HepG2 (cell line): ENCODE data around the gene MNAT1. TPM values are rescaled to one million over a fixed set of nuclear protein-coding genes. Genes with fewer than 3 reads are reported as not detected.

Source experiments
- BCL3 ChIP-seq: sonication (generic); formaldehyde crosslinking; IDR thresholded peaks from 2 replicates; pipeline ENCODE4 v1.5.1; 2020; ENCODE audit warnings: mild to moderate bottlenecking, missing genetic modification reagents, moderate library complexity
- ELF4 ChIP-seq: sonication (generic); formaldehyde crosslinking; IDR thresholded peaks from 2 replicates; pipeline ENCODE4 v1.5.0; 2020; ENCODE audit warnings: missing genetic modification reagents, mild to moderate bottlenecking, moderate library complexity, borderline replicate concordance
- HNF4G ChIP-seq, 2 experiments: sonication (generic) in 1 of 2; formaldehyde crosslinking in 1 of 2; IDR thresholded peaks; 2 replicates each; pipeline versions ENCODE4 v1.4.0 to v1.6.1; 2011 to 2020; ENCODE audit warnings: borderline replicate concordance in 2 of 2, low read depth in 2 of 2, mild to moderate bottlenecking in 2 of 2, low read length in 1 of 2, missing genetic modification reagents in 1 of 2, moderate library complexity in 1 of 2
- NFE2L2 ChIP-seq: fragments of 150-350 bp; IDR thresholded peaks from 2 replicates; pipeline ENCODE4 v1.6.1; 2014; ENCODE audit warnings: low read length
- NFYB ChIP-seq: sonication (generic); formaldehyde crosslinking; IDR thresholded peaks from 2 replicates; pipeline ENCODE4 v1.4.0; 2020; ENCODE audit warnings: missing genetic modification reagents
- NKX3-1 ChIP-seq: sonication (generic); formaldehyde crosslinking; IDR thresholded peaks from 2 replicates; pipeline ENCODE4 v1.5.0; 2020; ENCODE audit warnings: missing genetic modification reagents
- PCBP1 ChIP-seq: fragments of 200-400 bp; formaldehyde crosslinking; IDR thresholded peaks from 2 replicates; pipeline ENCODE4 v1.6.1; 2017; ENCODE audit warnings: mild to moderate bottlenecking, low read depth, low read length, borderline replicate concordance
- REXO4 ChIP-seq: sonication (generic); formaldehyde crosslinking; IDR thresholded peaks from 2 replicates; pipeline ENCODE4 v1.8.0; 2022; ENCODE audit warnings: missing genetic modification reagents, mild to moderate bottlenecking, borderline replicate concordance
- RFX3 ChIP-seq: IDR thresholded peaks from 2 replicates; pipeline ENCODE4 v1.6.1; 2016; ENCODE audit warnings: missing biosample characterization, missing genetic modification reagents
- SALL1 ChIP-seq: sonication (generic); formaldehyde crosslinking; IDR thresholded peaks from 2 replicates; pipeline ENCODE4 v1.8.0; 2022; ENCODE audit warnings: mild to moderate bottlenecking, missing genetic modification reagents
- SNRNP70 ChIP-seq: fragments of 200-400 bp; formaldehyde crosslinking; IDR thresholded peaks from 2 replicates; pipeline ENCODE4 v1.6.1; 2017; ENCODE audit warnings: mild to moderate bottlenecking, low read depth, low read length, moderate library complexity
- SRY ChIP-seq: sonication (generic); formaldehyde crosslinking; IDR thresholded peaks from 2 replicates; pipeline ENCODE4 v1.8.0; 2022; ENCODE audit warnings: mild to moderate bottlenecking, missing genetic modification reagents
- ZBTB21 ChIP-seq: sonication (generic); formaldehyde crosslinking; IDR thresholded peaks from 2 replicates; pipeline ENCODE4 v1.4.0; 2020; ENCODE audit warnings: missing genetic modification reagents
- ZC3H4 ChIP-seq: sonication (generic); formaldehyde crosslinking; IDR thresholded peaks from 2 replicates; pipeline ENCODE4 v1.4.0; 2020; ENCODE audit warnings: missing genetic modification reagents, borderline replicate concordance
- ZFP82 ChIP-seq: sonication (generic); formaldehyde crosslinking; IDR thresholded peaks from 2 replicates; pipeline ENCODE4 v1.5.1; 2020; ENCODE audit warnings: mild to moderate bottlenecking, missing genetic modification reagents, borderline replicate concordance
- ZFY ChIP-seq: sonication (generic); formaldehyde crosslinking; IDR thresholded peaks from 2 replicates; pipeline ENCODE4 v1.4.0; 2020; ENCODE audit warnings: missing genetic modification reagents
- ZNF337 ChIP-seq: sonication (generic); formaldehyde crosslinking; IDR thresholded peaks from 2 replicates; pipeline ENCODE4 v1.5.1; 2020; ENCODE audit warnings: missing genetic modification reagents, low read depth, mild to moderate bottlenecking, borderline replicate concordance
- ZNF562 ChIP-seq: sonication (generic); formaldehyde crosslinking; IDR thresholded peaks from 2 replicates; pipeline ENCODE4 v1.8.0; 2022; ENCODE audit warnings: missing genetic modification reagents, borderline replicate concordance
- ZNF567 ChIP-seq: sonication (generic); formaldehyde crosslinking; IDR thresholded peaks from 2 replicates; pipeline ENCODE4 v1.8.1; 2023; ENCODE audit warnings: mild to moderate bottlenecking, missing genetic modification reagents, borderline replicate concordance
- ZNF674 ChIP-seq: sonication (generic); formaldehyde crosslinking; IDR thresholded peaks from 2 replicates; pipeline ENCODE4 v1.5.0; 2020; ENCODE audit warnings: low read depth, mild to moderate bottlenecking, missing genetic modification reagents
- ZNF724P ChIP-seq: sonication (generic); formaldehyde crosslinking; IDR thresholded peaks from 2 replicates; pipeline ENCODE4 v1.8.0; 2022; ENCODE audit warnings: missing genetic modification reagents, borderline replicate concordance
- polyA plus RNA-seq, 8 experiments: library from polyadenylated mRNA; depleted of rRNA in 3 of 8; stranded (reverse) in 7 of 8; unstranded in 1 of 8; fragments of >200 nt; fragmentation: Illumina TruSeq in 4 of 8; extraction: Trizol in 4 of 8; gene quantifications; 2 replicates each; pipeline versions ENCODE4 v1.2.1 to v1.2.3, GENCODE V29; 2011 to 2016; ENCODE audit warnings: low read depth in 4 of 8, missing spikeins in 1 of 8, mixed read lengths in 1 of 8; ENCODE audit not compliant: insufficient read depth in 1 of 8
- total RNA-seq, 5 experiments: library from RNA; depleted of rRNA; stranded (reverse); fragments of >200 nt; fragmentation: Illumina TruSeq; extraction: Trizol; gene quantifications; 2 replicates each; pipeline ENCODE4 v1.2.3, GENCODE V29; 2016; ENCODE audit warnings: low read depth in 1 of 5
- TF ChIP-seq, protein P1 (sequence below): sonication (generic); formaldehyde crosslinking; IDR thresholded peaks from 2 replicates; pipeline ENCODE4 v1.4.0; 2020; ENCODE audit warnings: missing genetic modification reagents, borderline replicate concordance
- TF ChIP-seq, protein P2 (sequence below): sonication (generic); formaldehyde crosslinking; IDR thresholded peaks from 2 replicates; pipeline ENCODE4 v1.8.0; 2022; ENCODE audit warnings: missing genetic modification reagents, mild to moderate bottlenecking, borderline replicate concordance

Gene MNAT1
- total and polyA plus RNA-seq, 2 of the 13 experiments (the other 11 are each of a cell fraction or from before 2014, with no cell fraction given): 49.2 to 94.8 TPM

DNA sequence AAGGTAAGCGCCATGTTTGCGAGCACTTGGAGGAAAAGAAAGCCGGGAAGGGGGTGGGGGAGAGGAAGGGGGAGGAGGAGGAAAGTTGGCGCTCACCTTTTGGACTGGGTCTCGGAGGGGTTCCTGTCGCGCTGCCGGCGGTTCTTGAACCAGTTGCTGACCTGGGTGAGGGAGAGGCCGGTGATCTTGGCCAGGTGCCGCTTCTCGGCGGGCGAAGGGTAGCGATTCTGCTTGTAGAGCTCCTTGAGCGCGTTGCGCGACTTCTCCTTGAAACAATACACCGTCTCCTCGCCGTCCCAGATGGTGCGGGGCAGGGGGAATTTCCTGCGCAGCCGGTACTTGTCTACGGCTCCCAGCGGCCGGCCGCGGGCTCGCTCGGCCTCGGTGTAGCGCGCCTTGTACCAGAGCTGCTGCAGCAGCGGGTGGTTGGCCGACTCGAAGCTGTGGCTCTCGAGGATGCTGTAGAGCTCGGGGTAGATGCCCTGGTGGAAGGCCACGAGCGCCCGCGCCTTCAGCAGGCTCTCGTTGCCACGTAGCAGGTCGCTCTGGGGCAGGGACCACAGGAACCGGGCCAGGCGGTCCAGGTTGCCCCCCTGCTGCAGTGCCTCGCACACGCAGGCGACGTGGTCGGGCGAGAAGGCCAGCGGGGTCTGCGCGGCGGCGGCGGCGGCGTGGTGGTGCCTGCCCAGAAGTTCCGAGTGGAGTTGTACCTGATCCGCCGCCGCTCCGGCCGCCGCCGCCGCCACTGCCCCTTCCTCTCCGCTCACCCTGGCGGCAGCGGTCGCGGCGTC is 11.2 kb upstream of the MNAT1 start (continued):
- TF ChIP-seq, protein P1, sequence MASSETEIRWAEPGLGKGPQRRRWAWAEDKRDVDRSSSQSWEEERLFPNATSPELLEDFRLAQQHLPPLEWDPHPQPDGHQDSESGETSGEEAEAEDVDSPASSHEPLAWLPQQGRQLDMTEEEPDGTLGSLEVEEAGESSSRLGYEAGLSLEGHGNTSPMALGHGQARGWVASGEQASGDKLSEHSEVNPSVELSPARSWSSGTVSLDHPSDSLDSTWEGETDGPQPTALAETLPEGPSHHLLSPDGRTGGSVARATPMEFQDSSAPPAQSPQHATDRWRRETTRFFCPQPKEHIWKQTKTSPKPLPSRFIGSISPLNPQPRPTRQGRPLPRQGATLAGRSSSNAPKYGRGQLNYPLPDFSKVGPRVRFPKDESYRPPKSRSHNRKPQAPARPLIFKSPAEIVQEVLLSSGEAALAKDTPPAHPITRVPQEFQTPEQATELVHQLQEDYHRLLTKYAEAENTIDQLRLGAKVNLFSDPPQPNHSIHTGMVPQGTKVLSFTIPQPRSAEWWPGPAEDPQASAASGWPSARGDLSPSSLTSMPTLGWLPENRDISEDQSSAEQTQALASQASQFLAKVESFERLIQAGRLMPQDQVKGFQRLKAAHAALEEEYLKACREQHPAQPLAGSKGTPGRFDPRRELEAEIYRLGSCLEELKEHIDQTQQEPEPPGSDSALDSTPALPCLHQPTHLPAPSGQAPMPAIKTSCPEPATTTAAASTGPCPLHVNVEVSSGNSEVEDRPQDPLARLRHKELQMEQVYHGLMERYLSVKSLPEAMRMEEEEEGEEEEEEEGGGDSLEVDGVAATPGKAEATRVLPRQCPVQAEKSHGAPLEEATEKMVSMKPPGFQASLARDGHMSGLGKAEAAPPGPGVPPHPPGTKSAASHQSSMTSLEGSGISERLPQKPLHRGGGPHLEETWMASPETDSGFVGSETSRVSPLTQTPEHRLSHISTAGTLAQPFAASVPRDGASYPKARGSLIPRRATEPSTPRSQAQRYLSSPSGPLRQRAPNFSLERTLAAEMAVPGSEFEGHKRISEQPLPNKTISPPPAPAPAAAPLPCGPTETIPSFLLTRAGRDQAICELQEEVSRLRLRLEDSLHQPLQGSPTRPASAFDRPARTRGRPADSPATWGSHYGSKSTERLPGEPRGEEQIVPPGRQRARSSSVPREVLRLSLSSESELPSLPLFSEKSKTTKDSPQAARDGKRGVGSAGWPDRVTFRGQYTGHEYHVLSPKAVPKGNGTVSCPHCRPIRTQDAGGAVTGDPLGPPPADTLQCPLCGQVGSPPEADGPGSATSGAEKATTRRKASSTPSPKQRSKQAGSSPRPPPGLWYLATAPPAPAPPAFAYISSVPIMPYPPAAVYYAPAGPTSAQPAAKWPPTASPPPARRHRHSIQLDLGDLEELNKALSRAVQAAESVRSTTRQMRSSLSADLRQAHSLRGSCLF (CRISPR knock-in tag): no peak
- TF ChIP-seq ZBTB21 (CRISPR knock-in tag): no peak
- TF ChIP-seq ZNF674 (CRISPR knock-in tag): no peak
- no peak for TF ChIP-seq NKX3-1
- TF ChIP-seq ZC3H4 (CRISPR knock-in tag): no peak
- no peak for TF ChIP-seq ZNF567 (CRISPR knock-in tag)
- no peak for TF ChIP-seq ZNF562 (CRISPR knock-in tag)
- peak; percentile 59 for TF ChIP-seq ZFY
- no peak for TF ChIP-seq REXO4 (CRISPR knock-in tag)
- TF ChIP-seq SRY (CRISPR knock-in tag): peak; percentile 55; the same call in 1 of the 2 replicates
- no peak for TF ChIP-seq NFE2L2
- no peak for TF ChIP-seq BCL3 (CRISPR knock-in tag)
- TF ChIP-seq ZFP82: no peak
- TF ChIP-seq HNF4G (IDR thresholded peaks at IDR 0.05; ENCODE audit: borderline replicate concordance, low read depth, low read length): no peak
- TF ChIP-seq HNF4G (CRISPR knock-in tag; IDR thresholded peaks at IDR 0.05; ENCODE audit: borderline replicate concordance, low read depth): no peak
- TF ChIP-seq SALL1 (CRISPR knock-in tag): no peak; the same call in 1 of the 2 replicates
- no peak for TF ChIP-seq PCBP1
- TF ChIP-seq SNRNP70: no peak
- TF ChIP-seq NFYB (CRISPR knock-in tag): no peak
- no peak; the same call in 1 of the 2 replicates for TF ChIP-seq ZNF724P (CRISPR knock-in tag)
- TF ChIP-seq ELF4 (CRISPR knock-in tag): no peak
- TF ChIP-seq ZNF337 (CRISPR knock-in tag): no peak
- TF ChIP-seq RFX3 (CRISPR knock-in tag): no peak
- TF ChIP-seq, protein P2, sequence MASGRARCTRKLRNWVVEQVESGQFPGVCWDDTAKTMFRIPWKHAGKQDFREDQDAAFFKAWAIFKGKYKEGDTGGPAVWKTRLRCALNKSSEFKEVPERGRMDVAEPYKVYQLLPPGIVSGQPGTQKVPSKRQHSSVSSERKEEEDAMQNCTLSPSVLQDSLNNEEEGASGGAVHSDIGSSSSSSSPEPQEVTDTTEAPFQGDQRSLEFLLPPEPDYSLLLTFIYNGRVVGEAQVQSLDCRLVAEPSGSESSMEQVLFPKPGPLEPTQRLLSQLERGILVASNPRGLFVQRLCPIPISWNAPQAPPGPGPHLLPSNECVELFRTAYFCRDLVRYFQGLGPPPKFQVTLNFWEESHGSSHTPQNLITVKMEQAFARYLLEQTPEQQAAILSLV (CRISPR knock-in tag): no peak
